VCaP (cell line): ENCODE data around the gene LRRC3B.

Experiments used
- H3K27ac ChIP-seq: fragments of 450-650 bp; 2 replicates; pipeline ENCODE4 v1.5.1; 2017
- CTCF ChIP-seq: fragments of 450-650 bp; conservative IDR thresholded peaks from 2 replicates; pipeline ENCODE4 v1.5.1; 2017; ENCODE audit warnings: mild to moderate bottlenecking, moderate library complexity

The LRRC3B gene

GRCh38 chr3:26622621-26623418 is at the start of gene LRRC3B:
Gene LRRC3B, plus strand, starts transcription at chr3:26622772. Its CDS starts 86,901 bp downstream, at chr3:26709673.
- no peak for TF ChIP-seq CTCF

GRCh38 chr3:26574766-26575165 is 47.8 kb upstream of the LRRC3B start:
- TF ChIP-seq CTCF = no peak
- H3K27ac ChIP-seq = no peak overlapping the region

More at GRCh38 chr3:26622621-26623418, at the start of gene LRRC3B:
- H3K27ac ChIP-seq = no peak within 1 kb of the TSS

- no peak for TF ChIP-seq CTCF
- no peak overlapping the region for H3K27ac ChIP-seq
Measured at GRCh38 chr3:26579116-26579515, 43.5 kb upstream of the LRRC3B start.

GRCh38 chr3:26587571-26587970 is 35.0 kb upstream of the LRRC3B start:
- TF ChIP-seq CTCF = no peak
- H3K27ac ChIP-seq = no peak overlapping the region

- TF ChIP-seq CTCF = no peak
- no peak overlapping the region for H3K27ac ChIP-seq
Measured at GRCh38 chr3:26588931-26589330, 33.6 kb upstream of the LRRC3B start.

- no peak for TF ChIP-seq CTCF
- H3K27ac ChIP-seq = no peak overlapping the region
Measured at GRCh38 chr3:26589678-26590077, 32.9 kb upstream of the LRRC3B start.

GRCh38 chr3:26590919-26591484 is 31.6 kb upstream of the LRRC3B start:
- TF ChIP-seq CTCF = no peak
- no peak overlapping the region for H3K27ac ChIP-seq
